ENCODE data around the gene TSPOAP1.

TSPOAP1 gene

GRCh38 chr17:58329810-58330537 is 1.4 kb upstream of the TSPOAP1 start:
- no peak for DNase-seq (ENCODE audit: low spot score)

- DNase-seq (ENCODE audit: low spot score), result no peak
These were observed 627 bp upstream of the TSPOAP1 start for GRCh38 chr17:58329035-58329809.

- no peak for DNase-seq (ENCODE audit: low spot score)
These were observed 1.0 kb downstream of the TSPOAP1 start for GRCh38 chr17:58327363-58328194.

- no peak for DNase-seq (ENCODE audit: low spot score)
These were observed 1.8 kb downstream of the TSPOAP1 start for GRCh38 chr17:58326609-58327362.

- DNase-seq (ENCODE audit: low spot score), result no peak
These were observed 2.6 kb downstream of the TSPOAP1 start for GRCh38 chr17:58325976-58326468.

GRCh38 chr17:58325289-58325726 is 3.3 kb downstream of the TSPOAP1 start:
- no peak for DNase-seq (ENCODE audit: low spot score)

GRCh38 chr17:58324409-58325288 is 3.9 kb downstream of the TSPOAP1 start:
- peak; percentile 82 for DNase-seq (ENCODE audit: low spot score)

GRCh38 chr17:58324056-58324408 is 4.6 kb downstream of the TSPOAP1 start:
- no peak for DNase-seq (ENCODE audit: low spot score)

GRCh38 chr17:58323366-58324055 is 5.1 kb downstream of the TSPOAP1 start:
- no peak for DNase-seq (ENCODE audit: low spot score)

- no peak for DNase-seq (ENCODE audit: low spot score)
These were observed 5.9 kb downstream of the TSPOAP1 start for GRCh38 chr17:58322581-58323185.

- DNase-seq (ENCODE audit: low spot score), result no peak
These were observed 6.7 kb downstream of the TSPOAP1 start for GRCh38 chr17:58321571-58322525.

- no peak for DNase-seq (ENCODE audit: low spot score)
These were observed 7.8 kb downstream of the TSPOAP1 start for GRCh38 chr17:58320570-58321323.

- no peak for DNase-seq (ENCODE audit: low spot score)
These were observed 8.4 kb downstream of the TSPOAP1 start for GRCh38 chr17:58320163-58320558.

GRCh38 chr17:58319173-58320162 is 9.1 kb downstream of the TSPOAP1 start:
- DNase-seq (ENCODE audit: low spot score), result no peak

GRCh38 chr17:58318627-58319172 is 9.9 kb downstream of the TSPOAP1 start:
- no peak for DNase-seq (ENCODE audit: low spot score)

- DNase-seq (ENCODE audit: low spot score), result no peak
These were observed 10.5 kb downstream of the TSPOAP1 start for GRCh38 chr17:58318065-58318481.
